SKM-1 (cell line): ENCODE results near the gene SPART.

Source experiments
- DNase-seq: peaks from one replicate; lab custom pipeline; 2025; ENCODE audit not compliant: unreplicated experiment; lab: John Stamatoyannopoulos, UW

The SPART gene, protein sequence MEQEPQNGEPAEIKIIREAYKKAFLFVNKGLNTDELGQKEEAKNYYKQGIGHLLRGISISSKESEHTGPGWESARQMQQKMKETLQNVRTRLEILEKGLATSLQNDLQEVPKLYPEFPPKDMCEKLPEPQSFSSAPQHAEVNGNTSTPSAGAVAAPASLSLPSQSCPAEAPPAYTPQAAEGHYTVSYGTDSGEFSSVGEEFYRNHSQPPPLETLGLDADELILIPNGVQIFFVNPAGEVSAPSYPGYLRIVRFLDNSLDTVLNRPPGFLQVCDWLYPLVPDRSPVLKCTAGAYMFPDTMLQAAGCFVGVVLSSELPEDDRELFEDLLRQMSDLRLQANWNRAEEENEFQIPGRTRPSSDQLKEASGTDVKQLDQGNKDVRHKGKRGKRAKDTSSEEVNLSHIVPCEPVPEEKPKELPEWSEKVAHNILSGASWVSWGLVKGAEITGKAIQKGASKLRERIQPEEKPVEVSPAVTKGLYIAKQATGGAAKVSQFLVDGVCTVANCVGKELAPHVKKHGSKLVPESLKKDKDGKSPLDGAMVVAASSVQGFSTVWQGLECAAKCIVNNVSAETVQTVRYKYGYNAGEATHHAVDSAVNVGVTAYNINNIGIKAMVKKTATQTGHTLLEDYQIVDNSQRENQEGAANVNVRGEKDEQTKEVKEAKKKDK

DNA sequence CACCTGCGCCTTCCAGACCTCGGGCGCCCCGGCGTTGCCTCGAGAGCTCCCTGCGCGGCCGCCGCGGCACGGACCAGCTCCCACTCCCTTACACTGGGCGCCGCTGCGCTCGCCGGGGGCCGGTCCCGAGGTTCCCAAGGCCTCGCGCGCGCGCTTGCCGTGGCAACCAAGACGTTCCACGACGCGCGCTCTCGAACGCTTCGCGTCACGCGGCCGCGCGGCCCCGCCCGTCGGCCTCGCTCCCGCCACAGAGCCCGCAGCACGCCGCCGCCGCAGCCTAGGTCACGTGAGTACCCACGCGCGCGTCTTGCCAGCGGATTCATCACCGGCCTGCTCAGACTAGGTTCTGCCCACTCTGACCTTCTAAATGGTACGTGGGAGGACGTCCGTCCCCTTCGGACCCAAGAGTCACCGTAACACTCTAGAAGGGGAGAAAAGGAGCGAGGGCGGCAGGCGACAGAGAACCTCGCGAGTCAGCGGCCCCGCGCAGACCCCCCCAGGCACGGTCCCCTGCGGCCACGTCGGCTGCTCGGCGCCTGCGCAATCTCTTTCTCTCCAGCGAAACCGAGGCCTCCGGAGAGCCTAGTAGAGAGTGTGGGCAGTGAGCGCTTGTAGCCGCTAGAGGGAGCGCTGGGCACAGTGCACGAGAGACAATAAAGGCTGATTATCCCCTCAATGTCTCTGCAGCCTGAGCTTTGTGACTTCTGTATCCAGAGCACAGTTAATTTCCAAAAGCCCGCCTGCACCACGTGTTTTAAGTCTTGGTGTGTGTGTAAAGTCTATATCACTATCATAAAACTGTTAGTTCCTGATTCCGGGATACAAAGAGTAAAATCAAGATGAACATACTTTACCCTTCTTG is at the start of gene SPART:
Gene SPART, minus strand, starts transcription at position 173 of the 862 bp plus-strand sequence. CDS start 10,564 bp downstream, outside the sequence.
- peak; percentile 85 for DNase-seq

DNA sequence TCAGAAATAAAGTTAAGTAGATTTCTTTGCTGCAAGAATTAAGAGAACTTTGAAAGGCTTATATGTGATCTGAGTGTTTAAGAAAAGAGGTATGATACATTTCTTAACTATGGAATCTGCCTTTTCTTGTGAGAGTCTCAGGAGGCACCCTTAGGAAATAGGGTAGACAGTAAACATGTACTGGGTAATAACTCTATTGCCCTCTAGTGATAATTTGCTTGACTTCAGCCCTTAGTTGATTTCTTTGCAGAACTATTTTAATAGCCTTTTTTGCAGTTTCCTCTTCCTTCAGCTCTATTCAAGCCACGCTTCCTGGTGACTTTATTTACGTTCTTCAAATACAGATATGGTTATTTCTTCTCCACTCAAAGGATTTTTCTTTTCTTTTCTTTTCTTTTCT is 49.1 kb upstream of the SPART start:
- peak; percentile 33 for DNase-seq

DNA sequence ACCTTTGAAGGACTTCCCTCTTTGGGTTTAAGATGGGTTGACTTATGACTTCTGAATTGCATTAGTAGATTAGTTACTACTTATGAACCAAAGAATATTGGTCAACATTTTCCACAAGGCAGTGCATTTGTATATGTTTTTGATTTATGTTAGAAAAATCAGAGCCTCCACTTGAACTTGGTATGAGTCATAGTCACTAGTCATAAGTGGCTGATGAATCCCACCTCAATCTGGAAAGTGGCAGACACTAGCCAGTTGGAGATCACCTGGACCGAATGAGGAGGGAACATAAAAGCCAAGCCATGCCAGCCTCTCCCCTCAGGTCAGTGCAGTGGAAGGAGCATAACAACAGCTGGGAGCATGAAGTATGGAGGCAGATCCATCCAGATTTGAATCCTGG is 39.3 kb upstream of the SPART start:
- no peak for DNase-seq

DNA sequence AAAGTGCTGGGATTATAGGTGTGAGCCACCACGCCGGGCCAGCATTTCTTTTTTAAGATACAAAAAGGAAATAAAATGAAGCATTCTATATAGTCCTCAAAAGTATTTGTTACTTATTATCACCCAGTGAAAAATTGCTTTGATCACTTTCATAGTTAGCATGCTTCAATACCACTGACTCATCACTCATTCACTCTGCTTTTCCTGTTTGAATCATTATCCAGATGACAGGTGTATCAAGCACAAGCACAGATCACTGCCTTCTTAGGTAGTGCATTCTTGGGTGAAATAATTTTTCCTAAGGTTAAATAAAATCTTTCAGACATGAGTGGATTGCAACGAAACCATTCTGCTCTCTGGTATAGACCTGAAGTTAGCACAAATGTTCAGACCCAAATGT is 35.8 kb upstream of the SPART start:
- no peak for DNase-seq

DNA sequence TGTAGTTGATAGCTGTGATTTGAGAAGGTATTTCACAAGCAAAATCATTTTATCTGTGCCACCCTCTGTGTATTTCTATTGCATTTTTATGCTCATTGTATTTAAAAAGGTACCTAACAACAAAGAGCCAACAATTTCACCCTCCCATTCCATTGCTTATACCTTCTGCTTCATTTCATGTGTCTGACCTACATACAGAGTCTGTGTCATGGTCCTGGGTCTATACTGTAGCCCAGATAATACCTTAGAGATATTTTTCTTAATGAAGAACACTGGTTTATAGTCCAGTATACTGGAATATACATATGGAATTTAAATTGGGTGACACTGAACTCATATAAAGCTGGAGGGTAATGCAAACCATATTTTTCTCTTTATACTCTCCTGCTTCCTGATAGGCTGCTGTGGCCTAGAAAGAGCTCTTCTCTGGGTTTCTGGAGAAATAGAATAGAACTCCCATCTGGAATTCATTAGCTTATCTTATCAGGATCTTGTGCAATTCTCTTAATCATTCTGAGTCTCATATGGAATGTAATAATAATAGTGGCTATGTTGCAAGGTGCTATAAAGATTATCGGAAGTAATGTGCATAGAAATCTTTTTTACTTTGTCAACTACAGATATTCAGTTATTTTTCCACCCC is 31.8 kb upstream of the SPART start:
- no peak for DNase-seq

DNA sequence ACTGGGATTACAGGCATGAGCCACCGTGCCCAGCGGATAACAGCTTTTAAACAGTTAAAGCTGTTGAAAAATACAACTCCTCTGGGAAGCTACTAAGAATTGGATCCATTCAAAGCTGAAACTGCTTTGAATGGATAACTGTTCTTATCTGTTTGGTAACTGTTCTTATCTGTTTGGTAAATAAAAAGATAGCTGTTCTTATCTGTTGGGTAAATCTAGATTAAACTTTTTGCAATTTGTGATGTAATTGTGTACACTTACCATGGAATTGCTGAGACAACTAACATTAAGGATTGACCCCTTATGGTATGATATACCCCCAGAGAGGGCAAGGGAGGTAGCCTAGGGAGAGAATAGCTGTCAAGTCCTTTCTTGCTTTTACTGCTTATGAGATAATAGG is 27.9 kb upstream of the SPART start:
- DNase-seq, result no peak

DNA sequence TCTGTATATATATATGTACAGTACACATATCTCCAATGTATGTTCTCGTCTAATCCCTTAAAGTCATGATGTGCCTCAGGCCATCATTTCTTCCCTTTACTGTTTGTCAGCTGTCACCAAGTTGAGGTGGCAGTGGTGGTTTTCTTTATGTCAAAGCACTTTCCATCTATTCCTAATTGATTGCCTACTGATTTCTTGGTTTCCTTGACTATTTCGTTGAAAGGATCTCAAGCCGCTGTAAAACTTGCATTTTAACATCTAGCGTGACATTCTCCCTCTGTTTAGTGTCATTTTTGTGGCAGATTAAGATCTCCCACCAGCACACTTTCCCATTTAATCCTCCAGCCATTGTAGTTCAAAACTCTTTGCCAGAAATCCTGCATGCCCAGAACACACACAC is 25.0 kb upstream of the SPART start:
- no peak for DNase-seq

DNA sequence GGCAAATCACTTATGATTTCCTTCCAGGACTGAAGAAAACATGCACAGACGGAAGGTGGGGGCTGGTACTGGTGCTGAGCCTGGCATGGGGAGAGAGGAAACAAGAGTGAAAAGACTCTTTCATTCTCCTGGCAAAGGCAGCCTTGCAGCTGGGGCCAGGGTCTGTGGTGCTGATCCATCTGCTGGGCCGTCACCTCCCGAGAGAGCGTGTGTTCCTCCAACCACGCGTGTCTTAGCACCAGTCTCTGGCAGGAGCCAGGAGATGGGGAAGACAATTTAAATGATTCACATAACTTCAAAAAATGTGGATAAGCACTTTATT is 23.9 kb upstream of the SPART start:
- DNase-seq, result no peak

DNA sequence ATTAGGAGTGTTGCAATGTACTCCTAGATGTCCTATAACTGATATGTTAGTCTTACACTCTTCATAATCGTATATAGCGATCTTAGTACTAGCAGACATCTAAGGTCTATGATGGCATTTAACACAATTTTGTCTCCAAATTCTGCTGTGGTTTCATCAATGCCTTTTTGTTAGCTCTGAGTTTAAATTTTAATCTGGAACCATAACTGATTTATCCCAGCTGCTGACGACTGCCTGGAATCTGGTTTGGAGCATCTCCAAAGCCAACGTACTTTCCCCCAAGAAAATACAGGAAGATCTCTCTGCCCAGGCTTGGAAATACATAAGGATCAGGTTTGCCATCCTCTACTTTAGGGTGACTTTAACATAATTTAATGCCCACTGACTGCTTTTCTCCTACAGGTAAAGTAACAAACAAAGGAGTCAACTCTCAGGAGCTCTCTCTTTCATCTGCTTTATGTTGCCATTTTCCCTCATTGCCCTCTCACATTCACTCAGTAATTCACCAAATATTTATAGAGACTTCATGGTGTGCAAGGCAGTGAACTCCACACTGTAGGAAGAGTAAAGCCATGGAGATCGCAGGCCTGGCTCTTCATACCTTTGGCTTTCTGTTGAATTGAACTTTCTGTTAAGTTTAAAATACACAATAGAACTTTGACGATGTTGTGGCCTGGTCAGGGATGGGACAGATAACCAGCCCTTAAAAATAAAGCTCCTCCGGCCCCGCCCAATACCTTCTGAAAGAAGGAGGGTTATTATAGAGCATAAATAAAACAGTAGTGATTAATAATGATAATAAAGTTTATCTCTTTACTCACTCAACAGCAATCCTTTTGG is 23.3 kb upstream of the SPART start:
- no peak for DNase-seq

DNA sequence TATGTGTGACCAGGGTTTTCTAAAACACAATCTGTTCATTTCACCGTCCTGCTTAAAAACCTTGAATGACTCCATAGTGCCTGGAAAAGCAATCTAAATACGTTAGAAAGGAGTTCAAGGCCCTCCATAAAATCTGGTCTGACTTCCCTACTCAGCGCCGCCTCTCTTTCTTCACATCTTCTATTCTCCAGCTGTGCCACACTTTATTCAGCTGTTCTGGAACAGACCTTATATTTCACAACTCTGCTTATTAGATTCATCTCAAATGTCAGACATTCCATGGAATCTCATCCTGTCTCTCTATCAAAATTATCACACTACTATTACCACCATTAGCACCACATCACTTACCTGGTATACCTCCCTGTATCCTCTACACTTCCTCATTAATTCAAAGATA is 19.8 kb upstream of the SPART start:
- no peak for DNase-seq

DNA sequence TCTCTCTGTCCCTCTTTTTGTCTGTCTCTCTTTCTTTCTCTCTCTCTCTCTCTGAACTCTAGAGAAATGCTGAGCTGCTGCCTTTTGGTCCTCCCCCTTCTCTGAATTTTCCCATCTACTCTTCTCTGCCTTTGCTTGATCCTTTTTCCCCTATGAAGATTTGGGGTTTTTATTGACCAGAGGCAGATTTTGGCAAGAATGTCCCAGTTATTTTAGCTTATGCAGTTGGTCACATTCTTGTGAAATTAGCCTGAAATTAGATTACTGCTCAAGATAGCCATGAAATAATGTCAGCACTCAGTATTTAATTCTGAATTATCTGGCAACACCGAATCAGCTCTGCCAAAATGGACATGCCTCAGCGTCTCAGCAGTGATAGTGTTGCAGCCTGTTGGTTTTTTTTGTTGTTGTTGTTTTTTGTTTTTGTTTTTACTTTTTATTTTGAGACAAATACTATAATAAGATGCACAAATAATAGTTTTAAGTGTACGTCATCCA is 17.2 kb upstream of the SPART start:
- no peak for DNase-seq

DNA sequence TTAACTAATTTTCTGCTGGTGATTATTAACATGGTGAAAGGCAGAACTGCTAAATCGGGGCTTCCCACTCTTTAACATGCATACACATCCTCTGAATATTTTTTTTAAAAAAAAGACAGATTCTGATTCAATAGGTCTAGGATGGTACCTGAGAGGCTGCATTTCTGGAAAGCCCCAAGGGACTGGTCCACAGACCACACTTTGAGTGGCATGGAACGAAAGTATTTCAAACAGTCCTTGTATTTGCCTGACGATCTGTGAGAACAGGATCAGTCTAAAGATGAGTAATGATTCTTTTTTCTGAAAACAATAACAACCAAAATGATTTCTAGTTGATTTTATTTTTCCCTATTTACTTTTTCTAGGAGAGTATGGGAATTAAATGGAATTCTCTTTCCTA is 16.7 kb upstream of the SPART start:
- DNase-seq, result no peak

DNA sequence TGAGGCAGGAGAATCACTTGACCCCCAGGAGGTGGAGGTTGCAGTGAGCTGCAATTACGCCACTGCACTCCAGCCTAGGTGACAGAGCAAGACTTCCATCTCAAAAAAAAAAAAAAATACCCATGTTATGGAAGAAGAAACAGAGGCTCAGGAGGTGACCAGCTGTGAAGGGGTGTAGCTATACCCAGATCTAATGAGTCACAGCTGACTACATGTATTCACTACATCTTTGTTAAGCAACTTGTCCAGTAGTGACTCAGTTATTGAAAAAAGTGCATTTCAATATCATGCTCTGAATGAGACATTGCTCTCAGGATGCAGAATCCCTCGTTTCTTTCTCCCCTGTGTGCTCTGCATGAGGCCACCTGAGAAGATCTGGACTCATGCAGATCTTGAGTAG is 16.1 kb upstream of the SPART start:
- no peak for DNase-seq

DNA sequence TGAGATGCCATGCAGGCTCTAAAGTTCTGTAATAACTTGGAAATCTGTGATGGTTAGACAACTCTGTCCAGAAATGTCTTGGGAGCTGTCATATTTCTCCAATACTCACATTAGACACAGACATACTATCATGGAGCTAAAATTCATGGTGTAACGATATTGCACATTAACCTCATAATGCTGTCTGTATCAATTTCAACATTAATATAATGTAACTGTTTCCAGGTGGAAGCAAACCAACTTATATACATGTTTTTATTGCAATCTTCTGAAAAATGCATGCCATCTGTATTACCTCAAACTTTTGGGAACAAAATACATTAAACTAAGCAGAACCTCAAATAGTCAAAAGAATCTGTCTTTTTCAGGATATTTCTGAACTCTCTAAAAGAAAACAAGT is 14.7 kb upstream of the SPART start:
- DNase-seq, result no peak

DNA sequence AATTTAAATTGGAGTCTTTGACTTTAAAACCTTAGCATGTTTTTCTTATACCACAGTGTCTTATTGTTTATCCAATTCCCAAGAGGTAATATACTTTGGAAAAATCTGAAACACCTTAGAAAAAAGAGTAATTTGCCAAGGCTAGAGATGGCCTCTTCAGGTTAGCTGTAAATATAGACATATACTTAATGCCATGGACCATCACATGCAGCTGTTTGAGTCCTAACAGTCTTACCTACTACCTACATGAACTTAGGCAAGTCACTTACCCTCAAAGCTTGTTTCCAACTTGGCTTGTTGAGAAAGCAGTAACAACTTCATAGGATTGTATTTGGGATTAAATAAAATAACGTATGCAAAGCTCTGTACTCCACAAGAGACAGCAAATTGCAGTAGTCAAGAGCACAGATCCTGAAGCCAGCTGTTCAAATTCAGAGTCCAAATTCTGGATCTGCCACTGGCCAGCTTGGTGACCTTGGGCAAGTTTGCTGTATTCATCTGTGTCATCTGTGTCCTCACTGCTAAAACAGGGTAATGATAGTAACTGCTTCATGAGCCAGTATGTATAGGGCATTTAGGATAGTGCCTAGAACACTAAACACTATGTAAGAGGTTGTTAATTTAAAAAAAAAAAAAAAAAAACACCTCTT is 13.2 kb upstream of the SPART start:
- no peak for DNase-seq

DNA sequence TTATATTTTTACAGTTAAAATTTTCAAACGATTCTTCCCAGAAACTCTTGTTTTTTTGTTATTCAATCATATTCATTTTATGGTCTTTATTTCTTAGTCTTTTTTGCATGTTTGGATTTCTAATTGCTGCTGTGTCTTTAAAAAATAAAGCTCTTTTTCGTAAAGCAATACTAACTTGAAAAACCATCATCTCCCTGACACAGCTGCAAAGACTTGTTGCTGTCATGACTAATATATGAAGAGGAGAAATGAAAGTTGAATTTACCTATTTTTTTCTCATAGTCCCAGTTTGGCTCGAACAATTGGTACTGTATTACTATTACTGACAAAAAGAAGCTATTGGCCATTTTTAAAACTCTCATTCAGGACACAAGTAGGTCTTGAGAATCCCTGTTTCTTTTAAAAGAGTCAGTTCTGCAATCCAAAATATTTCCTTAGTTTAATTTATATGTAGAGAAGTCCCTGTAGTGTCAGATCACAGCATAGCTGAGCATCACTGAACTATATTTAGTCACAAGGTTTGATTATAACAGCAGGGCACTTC is 12.1 kb upstream of the SPART start:
- no peak for DNase-seq

DNA sequence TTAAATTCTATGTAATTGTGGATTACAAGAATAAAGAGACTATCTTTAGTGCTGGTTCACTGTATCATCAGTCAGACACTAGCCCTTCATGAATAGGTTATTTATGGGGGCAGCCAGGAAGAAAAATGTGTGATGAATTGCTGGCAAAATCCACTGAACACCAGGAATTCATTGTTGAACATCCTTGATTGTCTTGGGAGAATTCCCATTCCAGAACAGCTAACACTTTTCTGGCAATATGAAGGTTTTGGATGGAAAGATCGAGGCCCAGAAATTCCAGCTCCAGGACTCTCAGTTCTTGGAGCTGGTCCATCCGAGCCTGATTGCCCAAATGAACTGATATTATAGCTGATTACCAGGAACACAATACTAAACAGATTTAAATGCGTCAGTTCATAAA is 11.5 kb upstream of the SPART start:
- DNase-seq, result no peak

DNA sequence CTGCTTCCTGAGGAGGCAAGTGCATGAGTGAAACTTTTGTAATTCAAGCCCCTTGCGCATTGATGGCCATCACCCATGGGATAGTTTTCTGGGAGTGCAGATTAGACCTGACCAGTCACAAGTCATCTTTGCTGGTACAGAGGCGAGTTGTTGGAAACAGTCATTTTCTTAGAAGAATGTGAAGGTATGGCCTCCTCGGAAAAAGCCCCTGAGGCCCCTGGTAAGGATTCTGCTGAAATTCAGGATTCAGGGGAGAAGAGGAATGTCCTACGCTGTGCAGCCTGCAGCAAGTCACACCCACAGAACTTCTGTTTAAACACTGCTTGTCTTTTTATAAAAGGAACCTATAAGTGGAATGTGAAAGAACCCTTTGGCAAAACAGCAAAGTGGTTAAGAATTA is 11.0 kb upstream of the SPART start:
- DNase-seq, result no peak

DNA sequence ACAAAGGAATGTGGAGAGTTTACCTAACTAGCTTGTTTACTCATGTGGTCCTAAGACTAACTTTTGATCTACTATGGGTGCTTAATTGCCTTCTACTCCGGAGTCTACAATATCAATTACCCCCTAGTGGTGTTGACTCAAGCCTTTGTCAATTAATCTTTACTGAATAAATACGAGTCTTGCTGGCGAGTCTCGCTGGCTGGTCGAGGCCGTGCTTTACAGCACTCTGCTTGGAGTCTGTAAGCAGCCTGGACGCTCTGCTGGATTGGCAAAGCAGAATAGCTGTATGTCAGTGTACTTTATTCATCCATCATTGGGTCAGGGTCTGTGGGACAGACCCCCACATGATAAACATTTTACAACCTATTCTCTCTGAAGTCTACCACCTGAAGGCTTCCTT is 9.9 kb upstream of the SPART start:
- DNase-seq, result no peak

DNA sequence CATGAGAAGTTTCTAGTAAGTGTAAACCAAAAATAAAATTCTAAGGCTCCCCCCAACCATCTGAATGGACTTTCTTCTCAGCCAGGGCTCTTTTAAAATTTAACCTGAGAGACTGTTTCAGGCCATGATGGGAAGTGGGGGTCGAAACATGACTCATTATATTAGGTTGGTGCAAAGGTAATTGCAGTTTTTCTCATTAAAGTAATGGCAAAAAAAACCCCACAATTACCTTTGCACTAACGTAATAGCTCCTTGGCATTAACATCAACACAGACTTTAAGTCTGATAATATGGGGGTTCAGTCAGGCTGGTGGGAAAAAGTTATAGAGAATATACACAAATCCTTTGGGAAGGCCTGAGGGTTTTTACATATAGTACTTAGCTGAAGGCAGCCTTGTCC is 9.4 kb upstream of the SPART start:
- no peak for DNase-seq
